ENCODE measurements around the gene STAT5B.

GRCh38 chr17:42191275-42191608, 84.9 kb downstream of the STAT5B start:
- no peak for TF ChIP-seq CREB1 (IDR thresholded peaks at IDR 0.05; ENCODE audit: low read depth)
- no peak for TF ChIP-seq RAD21 (IDR thresholded peaks at IDR 0.05; ENCODE audit: low read depth)
- no peak for TF ChIP-seq TAF1 (IDR thresholded peaks at IDR 0.05; ENCODE audit: low read depth)
- no peak for TF ChIP-seq NFIC (IDR thresholded peaks at IDR 0.05)
- TF ChIP-seq EP300 (IDR thresholded peaks at IDR 0.05; ENCODE audit: borderline replicate concordance), result no peak
- no peak for TF ChIP-seq MAX (IDR thresholded peaks at IDR 0.05)
- TF ChIP-seq YY1 (IDR thresholded peaks at IDR 0.05; ENCODE audit: low read depth), result no peak
- TF ChIP-seq REST (IDR thresholded peaks at IDR 0.05; ENCODE audit: low read depth), result no peak
- TF ChIP-seq ZBTB7A (IDR thresholded peaks at IDR 0.05; ENCODE audit: low read depth), result no peak
- TF ChIP-seq CEBPB (IDR thresholded peaks at IDR 0.05), result no peak
- TF ChIP-seq USF1 (IDR thresholded peaks at IDR 0.05), result no peak
- no peak for TF ChIP-seq FOXM1 (IDR thresholded peaks at IDR 0.05; ENCODE audit: borderline replicate concordance, low read depth)
- no peak for TF ChIP-seq TEAD4 (IDR thresholded peaks at IDR 0.05)

Measured in Ishikawa (cell line).